HG03039 (cell line): Measurements from ENCODE around the gene CLSTN3.
"Not testable (repeated sequence)": the region's sequence is repeated elsewhere in the genome, so short reads cannot be mapped to it uniquely, and the experiment has no call there.

Source experiments
- ATAC-seq: cut with Tn5 transposase; IDR thresholded peaks from one replicate; pipeline ENCODE4 v1.9.1; 2021; ENCODE audit warnings: mild to moderate bottlenecking, moderate library complexity; ENCODE audit not compliant: unreplicated experiment

Gene CLSTN3

GRCh38 chr12:7186058-7186457, 55.9 kb downstream of the CLSTN3 start:
- ATAC-seq = not testable (repeated sequence)

GRCh38 chr12:7188562-7189397, 58.6 kb downstream of the CLSTN3 start:
- ATAC-seq = peak; percentile 26

GRCh38 chr12:7189398-7190267, 59.5 kb downstream of the CLSTN3 start, which contains the start of gene PEX5:
PEX5 (plus strand) TSS chr12:7189686; CDS start chr12:7190378, 692 bp downstream.
- peak; percentile 93 for ATAC-seq

GRCh38 chr12:7190268-7191055, 60.3 kb downstream of the CLSTN3 start:
- peak; percentile 7 for ATAC-seq

- no peak for ATAC-seq
These were observed 63.5 kb downstream of the CLSTN3 start for GRCh38 chr12:7193674-7194073.

GRCh38 chr12:7197841-7198240, 67.7 kb downstream of the CLSTN3 start:
- ATAC-seq = no peak

GRCh38 chr12:7203109-7203508, 72.9 kb downstream of the CLSTN3 start:
- ATAC-seq = no peak

- ATAC-seq = no peak
These were observed 74.9 kb downstream of the CLSTN3 start for GRCh38 chr12:7205091-7205490.

- ATAC-seq = no peak
These were observed 76.5 kb downstream of the CLSTN3 start for GRCh38 chr12:7206691-7207090.

- no peak for ATAC-seq
These were observed 77.9 kb downstream of the CLSTN3 start for GRCh38 chr12:7207866-7208625.
